Measurements from ENCODE around the gene RELL2. TPM values are rescaled to one million over a fixed set of nuclear protein-coding genes. Genes with fewer than 3 reads are reported as not detected.

RELL2 gene
- total RNA-seq, 4 donors from 2014 or later = 8.0 to 13.2 (median 10.6) TPM

- Histone ChIP-seq H3K27ac (no peak overlapping the region), H3K4me3 (no peak overlapping the region), H3K9me3 (no peaks in the 10 kb centered on the region), H3K4me1 (peaks cover 0 to 9% (median 3%) of the 10 kb centered on the region in 4 donors), H3K36me3 (peaks cover 0 to 30% (median 0%) of the 10 kb centered on the region in 3 donors), H3K27me3 (no peaks in the 10 kb centered on the region)
- TF ChIP-seq POLR2A (IDR thresholded peaks at IDR 0.05) (no peak), CTCF (IDR thresholded peaks at IDR 0.05) (no peak)
- DNase-seq = no peak
Observed at GRCh38 chr5:141646026-141646425, 9.2 kb downstream of the RELL2 start.

DNA sequence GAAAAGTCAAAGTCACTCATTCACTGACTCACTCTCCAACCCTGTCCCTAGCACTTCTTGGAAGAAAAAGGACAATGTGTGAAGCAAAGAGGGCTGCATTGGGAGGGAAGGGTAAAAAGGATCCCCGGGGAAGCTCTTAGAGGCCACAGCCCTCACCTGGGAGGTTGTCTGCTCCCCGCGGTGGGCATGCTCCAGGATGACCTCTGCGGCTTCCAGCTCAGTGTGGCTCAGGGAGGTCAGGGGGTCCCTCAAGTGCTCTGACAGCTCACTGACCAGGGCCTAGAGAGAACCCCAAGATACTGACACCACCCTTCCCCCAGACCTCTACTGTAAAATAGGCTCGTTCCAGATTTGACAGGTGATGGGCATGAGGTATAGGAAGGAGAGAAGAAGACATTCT, 10.4 kb downstream of the RELL2 start:
- Histone ChIP-seq H3K9me3 (no peaks in the 10 kb centered on the region), H3K4me3 (no peak overlapping the region), H3K36me3 (peaks cover 0 to 30% (median 0%) of the 10 kb centered on the region in 3 donors), H3K27ac (no peak overlapping the region), H3K4me1 (peaks cover 0 to 14% (median 3%) of the 10 kb centered on the region in 4 donors), H3K27me3 (no peaks in the 10 kb centered on the region)
- no peak for TF ChIP-seq CTCF (IDR thresholded peaks at IDR 0.05)
- no peak for TF ChIP-seq POLR2A (IDR thresholded peaks at IDR 0.05)
- DNase-seq = no peak

DNA sequence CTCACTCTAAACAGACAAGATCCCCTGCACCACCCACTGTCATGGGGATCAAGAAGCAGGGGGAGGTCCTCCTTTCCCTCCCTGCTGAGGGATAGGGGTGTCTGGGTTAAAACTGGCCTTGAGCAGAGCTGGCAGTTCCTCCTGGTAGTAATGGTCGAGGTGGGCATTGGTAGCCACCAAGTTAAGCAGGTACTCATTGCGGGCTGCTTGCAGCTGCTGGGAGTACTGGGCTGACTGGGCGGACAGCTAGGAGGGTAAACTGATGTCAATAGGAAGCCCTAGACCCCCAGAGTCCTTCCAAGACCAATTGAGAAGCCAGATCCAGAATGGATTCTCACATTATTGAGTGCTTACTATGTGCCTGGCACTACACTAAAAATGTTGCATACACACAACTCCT, 11.1 kb downstream of the RELL2 start:
- H3K4me3 ChIP-seq = no peak overlapping the region
- H3K4me1 ChIP-seq = peaks cover 0 to 14% (median 3%) of the 10 kb centered on the region in 4 donors
- TF ChIP-seq CTCF (IDR thresholded peaks at IDR 0.05) (no peak), POLR2A (IDR thresholded peaks at IDR 0.05) (no peak)
- peak in 1 of 3 donors; percentile 7 for DNase-seq
- H3K27me3 ChIP-seq = no peaks in the 10 kb centered on the region
- no peak overlapping the region for H3K27ac ChIP-seq
- peaks cover 0 to 27% (median 0%) of the 10 kb centered on the region in 3 donors for H3K36me3 ChIP-seq
- H3K9me3 ChIP-seq = no peaks in the 10 kb centered on the region

DNA sequence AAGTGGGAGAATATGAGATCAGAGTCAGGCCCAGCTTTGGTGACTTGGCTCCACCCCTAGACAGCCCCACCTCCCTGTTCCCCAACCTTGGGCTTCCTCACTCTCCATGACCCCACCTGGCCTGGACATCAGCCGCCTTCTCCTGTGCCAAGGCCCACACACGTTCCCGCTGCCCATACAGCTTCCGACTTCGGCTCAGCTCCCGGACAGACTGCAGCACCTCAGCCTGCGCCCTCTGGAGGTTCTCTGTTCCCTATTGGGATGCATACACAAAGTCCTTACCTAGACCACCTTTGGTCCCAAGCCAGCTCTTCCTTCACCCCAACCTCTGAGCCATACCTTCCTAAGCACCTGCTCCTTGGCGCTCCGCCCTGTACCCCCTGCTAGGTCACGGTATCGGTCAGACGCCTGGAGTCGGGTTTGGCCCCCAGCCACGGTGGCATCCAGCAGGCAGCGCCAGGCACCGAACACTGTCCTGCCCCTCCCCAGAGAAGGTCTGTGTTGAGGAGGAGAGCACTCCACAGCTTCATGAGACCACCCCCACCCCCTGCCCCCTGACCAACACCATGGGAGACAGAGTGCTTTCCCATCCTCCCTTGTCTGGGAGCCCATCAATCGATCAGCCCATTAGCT, 12.4 kb downstream of the RELL2 start:
- no peak overlapping the region for H3K27ac ChIP-seq
- H3K27me3 ChIP-seq = no peaks in the 10 kb centered on the region
- no peak overlapping the region for H3K4me3 ChIP-seq
- peak in 2 of 3 donors; percentile 39 to 48 for DNase-seq
- peaks cover 0 to 14% (median 3%) of the 10 kb centered on the region in 4 donors for H3K4me1 ChIP-seq
- no peaks in the 10 kb centered on the region for H3K9me3 ChIP-seq
- peaks cover 0 to 25% (median 0%) of the 10 kb centered on the region in 3 donors for H3K36me3 ChIP-seq
- no peak for TF ChIP-seq POLR2A (IDR thresholded peaks at IDR 0.05)
- no peak for TF ChIP-seq CTCF (IDR thresholded peaks at IDR 0.05)

DNA sequence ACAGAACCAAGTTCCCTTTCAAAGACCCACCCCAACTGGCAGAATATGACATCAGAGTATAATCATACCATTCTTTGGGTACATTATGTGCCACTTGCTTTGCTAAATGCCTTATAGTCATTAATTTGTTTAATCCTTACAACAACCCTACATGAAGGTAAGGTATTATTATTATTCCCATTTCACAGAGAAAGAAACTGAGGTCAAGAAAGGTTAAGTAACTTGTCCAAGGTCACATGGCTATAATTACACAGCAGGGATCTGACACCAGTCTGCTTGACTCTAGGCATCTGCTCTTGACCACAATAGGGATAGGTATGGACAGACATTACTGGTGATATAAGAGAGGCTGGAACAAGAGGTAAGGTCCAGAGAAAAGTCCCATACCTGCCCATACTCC, 13.2 kb downstream of the RELL2 start:
- Histone ChIP-seq H3K36me3 (peaks cover 0 to 17% (median 0%) of the 10 kb centered on the region in 3 donors), H3K4me3 (no peak overlapping the region), H3K27ac (no peak overlapping the region), H3K27me3 (no peaks in the 10 kb centered on the region), H3K4me1 (peaks cover 0 to 14% (median 3%) of the 10 kb centered on the region in 4 donors), H3K9me3 (no peaks in the 10 kb centered on the region)
- DNase-seq = no peak
- no peak for TF ChIP-seq CTCF (IDR thresholded peaks at IDR 0.05)
- no peak for TF ChIP-seq POLR2A (IDR thresholded peaks at IDR 0.05)
